H1 (cell line): ENCODE data around the gene ARFGAP3.

Experiments
- CEBPB ChIP-seq: IDR thresholded peaks from 2 replicates; pipeline ENCODE4 v1.6.1; 2012; ENCODE audit warnings: low read depth, low read length
- CTCF ChIP-seq, 3 experiments: IDR thresholded peaks; 1 replicate in 2 of 3; 2 replicates in 1 of 3; pipeline versions ENCODE4 v1.5.1 to v1.6.1; 2011; ENCODE audit warnings: low read length in 3 of 3, mild to moderate bottlenecking in 3 of 3, inconsistent platforms in 2 of 3, low read depth in 1 of 3, moderate library complexity in 1 of 3; ENCODE audit not compliant: insufficient read depth in 1 of 3; ENCODE audit errors: control extremely low read depth in 1 of 3
- EGR1 ChIP-seq: IDR thresholded peaks from 2 replicates; pipeline ENCODE4 v1.6.1; 2011; ENCODE audit warnings: low read depth, low read length, borderline replicate concordance
- EP300 ChIP-seq, 2 experiments: IDR thresholded peaks; 1 replicate in 1 of 2; 2 replicates in 1 of 2; pipeline ENCODE4 v1.6.1; 2011 to 2012; ENCODE audit warnings: low read depth in 2 of 2, low read length in 2 of 2, mild to moderate bottlenecking in 2 of 2, borderline replicate concordance in 1 of 2, inconsistent platforms in 1 of 2, moderate library complexity in 1 of 2
- JUN ChIP-seq: IDR thresholded peaks from 2 replicates; pipeline ENCODE4 v1.6.1; 2011; ENCODE audit warnings: low read depth, mild to moderate bottlenecking, improper control_type of control experiment, low read length
- MAFK ChIP-seq: IDR thresholded peaks from 2 replicates; pipeline ENCODE4 v1.6.1; 2012; ENCODE audit warnings: low read depth, mild to moderate bottlenecking, improper control_type of control experiment, low read length
- MAX ChIP-seq: IDR thresholded peaks from 2 replicates; pipeline ENCODE4 v1.6.1; 2012; ENCODE audit warnings: inconsistent platforms
- POLR2A ChIP-seq, 2 experiments: IDR thresholded peaks; 1 replicate in 1 of 2; 2 replicates in 1 of 2; pipeline ENCODE4 v1.6.1; 2011; ENCODE audit warnings: low read depth in 2 of 2, low read length in 2 of 2, mild to moderate bottlenecking in 2 of 2; ENCODE audit errors: control extremely low read depth in 1 of 2
- POLR2AphosphoS5 ChIP-seq: IDR thresholded peaks from 2 replicates; pipeline ENCODE4 v1.6.1; 2011; ENCODE audit warnings: low read depth, low read length
- TAF1 ChIP-seq: IDR thresholded peaks from 2 replicates; pipeline ENCODE4 v1.6.1; 2011; ENCODE audit warnings: mild to moderate bottlenecking, low read depth, low read length

- TF ChIP-seq POLR2A (IDR thresholded peaks at IDR 0.05; ENCODE audit: control extremely low read depth in 1 of 2, low read depth in 2 of 2, low read length in 2 of 2), result no peak
- TF ChIP-seq TAF1, result no peak
- no peak for TF ChIP-seq CEBPB
- no peak for TF ChIP-seq MAFK
- TF ChIP-seq CTCF (IDR thresholded peaks at IDR 0.05; ENCODE audit: control extremely low read depth in 1 of 3, insufficient read depth in 1 of 3, low read depth in 1 of 3, low read length in 3 of 3), result no peak
- TF ChIP-seq POLR2AphosphoS5, result no peak
- TF ChIP-seq EP300 (IDR thresholded peaks at IDR 0.05; ENCODE audit: borderline replicate concordance in 1 of 2, low read depth in 2 of 2, low read length in 2 of 2), result no peak
- TF ChIP-seq MAX, result no peak
- no peak for TF ChIP-seq JUN
- TF ChIP-seq EGR1, result no peak
Observed at GRCh38 chr22:42881298-42881697, 24.2 kb upstream of the ARFGAP3 start.
